GM21390 (cell line): ENCODE measurements around the gene CNTN4.

Experiments used
- ATAC-seq: cut with Tn5 transposase; IDR thresholded peaks from one replicate; pipeline ENCODE4 v1.9.1; 2021; ENCODE audit not compliant: unreplicated experiment

CNTN4 gene

GRCh38 chr3:2390926-2391532 lies 292.4 kb downstream of the CNTN4 start:
- ATAC-seq, result no peak

DNA sequence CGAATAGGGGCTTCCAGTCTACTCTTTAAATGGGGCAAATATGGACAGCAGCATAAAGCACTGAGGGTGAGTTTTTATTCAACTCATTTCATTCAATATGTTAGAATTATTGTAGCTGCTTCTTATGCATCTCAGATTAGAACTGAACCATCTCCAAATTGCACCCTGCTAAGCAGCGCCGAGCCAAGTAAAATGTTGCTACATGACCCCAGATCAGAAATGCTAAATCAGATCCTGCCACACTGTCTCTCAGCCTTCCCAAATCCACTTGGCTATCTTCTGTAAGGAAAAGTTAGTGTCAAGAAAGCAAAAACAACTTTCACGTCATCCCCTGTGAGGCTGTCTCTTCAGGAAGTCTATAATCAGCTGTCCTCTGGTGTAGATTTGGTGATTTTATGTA lies 293.2 kb downstream of the CNTN4 start:
- no peak for ATAC-seq

DNA sequence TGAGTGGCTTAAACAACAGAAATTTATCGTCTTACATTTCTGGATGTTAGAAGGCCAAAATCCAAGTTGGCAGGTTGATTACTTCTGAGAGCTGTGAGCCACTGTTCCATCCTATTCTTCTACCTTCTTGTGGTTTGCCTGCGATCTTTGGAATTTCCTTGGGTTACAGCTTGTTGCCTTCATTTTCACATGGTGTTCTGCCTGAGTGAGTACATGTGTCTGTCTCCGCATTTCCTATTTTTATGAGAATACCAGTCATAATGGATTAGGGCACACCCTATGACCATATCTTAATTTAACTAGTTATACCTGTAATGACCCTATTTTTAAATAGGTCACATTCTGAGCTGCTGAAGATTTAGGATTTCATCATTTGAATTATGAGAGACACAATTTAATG lies 294.3 kb downstream of the CNTN4 start:
- no peak for ATAC-seq

DNA sequence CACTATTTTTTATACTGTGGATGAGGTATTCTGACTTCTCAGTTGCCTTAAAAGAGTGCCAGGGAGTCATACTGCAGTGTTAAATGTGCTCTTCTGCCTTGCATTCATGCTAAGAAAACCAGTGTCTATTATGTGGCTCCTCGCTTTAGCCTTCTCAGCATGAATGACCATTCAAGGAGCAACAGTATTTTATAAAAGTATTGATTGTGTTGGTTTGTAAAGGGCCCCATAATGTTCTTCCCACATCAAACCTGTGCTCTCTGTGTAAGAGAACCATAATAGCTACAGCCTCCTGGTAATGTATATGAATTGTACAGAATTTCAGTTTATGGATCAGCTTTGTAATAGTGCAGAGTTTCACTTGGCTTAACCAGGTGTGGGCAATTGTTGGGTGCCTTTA lies 316.4 kb downstream of the CNTN4 start:
- no peak for ATAC-seq

DNA sequence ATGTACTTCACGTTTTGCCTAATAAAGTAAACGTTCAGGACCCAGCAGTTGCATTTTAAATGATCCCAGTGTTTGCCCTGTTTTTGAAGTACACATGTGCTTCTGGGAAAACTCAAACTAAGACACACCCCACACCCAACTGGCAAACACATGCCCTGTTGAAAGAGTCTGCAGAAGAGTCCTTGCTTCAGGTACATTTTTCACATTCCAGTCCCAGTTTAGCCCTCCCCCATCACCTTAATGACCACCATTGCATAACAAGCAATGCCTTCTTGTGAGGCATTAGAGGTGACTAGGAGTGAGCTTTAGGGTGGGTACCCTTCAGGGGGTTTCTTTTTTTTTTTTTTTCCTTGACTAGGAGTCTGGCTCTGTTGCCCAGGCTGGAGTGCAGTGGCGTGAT lies 322.3 kb downstream of the CNTN4 start:
- no peak for ATAC-seq

GRCh38 chr3:2423143-2423542 lies 324.5 kb downstream of the CNTN4 start:
- ATAC-seq, result no peak

- no peak for ATAC-seq
Observed at GRCh38 chr3:2441558-2441957, 342.9 kb downstream of the CNTN4 start.

DNA sequence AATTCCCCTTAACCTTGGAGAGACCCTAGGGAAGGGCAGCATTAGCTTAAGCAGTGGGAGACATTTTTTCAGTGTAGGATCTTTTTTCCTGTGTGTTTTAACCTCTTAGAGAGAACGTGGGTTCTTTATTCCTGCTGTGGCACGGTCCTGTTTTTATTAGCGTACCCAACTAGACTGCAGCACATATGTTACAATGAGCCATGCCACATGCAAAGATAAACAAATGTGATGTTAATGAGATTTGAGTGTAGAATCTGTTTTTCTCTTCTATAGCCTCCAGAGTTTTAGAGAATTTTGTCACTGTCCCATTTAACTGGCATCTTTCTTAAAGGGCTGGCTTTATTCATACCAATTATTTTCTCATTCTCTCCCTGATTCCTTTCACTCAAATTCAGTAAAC lies 347.5 kb downstream of the CNTN4 start:
- ATAC-seq, result no peak

DNA sequence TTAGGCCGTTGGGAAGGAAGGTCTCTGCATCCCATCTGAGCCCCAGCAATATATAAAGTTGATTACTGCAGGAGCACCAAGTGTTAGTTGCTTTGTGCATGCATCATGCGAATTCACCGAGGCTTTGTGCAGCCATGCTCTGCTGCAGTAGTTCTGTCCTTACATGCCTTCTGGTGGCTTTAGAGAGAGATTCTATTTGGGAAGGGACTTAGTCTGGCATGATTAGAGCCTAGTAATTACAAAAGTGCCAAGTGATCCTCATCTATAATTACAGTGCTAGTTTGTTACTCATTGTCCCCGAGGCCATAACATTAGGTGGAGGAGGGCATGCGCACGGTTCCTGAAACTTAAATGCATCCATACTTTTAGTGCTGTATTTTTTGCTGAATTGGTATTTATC lies 353.6 kb downstream of the CNTN4 start:
- ATAC-seq, result no peak

DNA sequence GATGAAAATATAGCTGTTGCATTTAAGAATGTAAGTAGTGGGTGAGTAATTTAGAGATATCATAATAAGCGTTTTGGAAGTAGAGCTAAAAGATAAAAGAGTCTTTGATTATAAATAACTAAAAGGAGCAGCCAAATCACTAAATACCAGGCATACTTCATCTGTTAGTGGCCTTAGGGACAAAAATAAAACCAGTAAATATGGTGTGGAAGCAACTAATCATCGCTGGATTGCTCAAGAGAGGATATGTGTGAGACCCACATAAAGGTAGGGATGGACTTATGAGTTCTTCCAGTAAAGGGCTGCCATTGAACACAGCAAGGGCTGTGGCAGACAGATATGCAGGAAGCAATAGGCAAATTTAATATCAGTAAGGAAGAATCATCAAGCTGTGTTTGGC lies 356.2 kb downstream of the CNTN4 start:
- ATAC-seq, result no peak

GRCh38 chr3:2456788-2457187 lies 358.1 kb downstream of the CNTN4 start:
- no peak for ATAC-seq

DNA sequence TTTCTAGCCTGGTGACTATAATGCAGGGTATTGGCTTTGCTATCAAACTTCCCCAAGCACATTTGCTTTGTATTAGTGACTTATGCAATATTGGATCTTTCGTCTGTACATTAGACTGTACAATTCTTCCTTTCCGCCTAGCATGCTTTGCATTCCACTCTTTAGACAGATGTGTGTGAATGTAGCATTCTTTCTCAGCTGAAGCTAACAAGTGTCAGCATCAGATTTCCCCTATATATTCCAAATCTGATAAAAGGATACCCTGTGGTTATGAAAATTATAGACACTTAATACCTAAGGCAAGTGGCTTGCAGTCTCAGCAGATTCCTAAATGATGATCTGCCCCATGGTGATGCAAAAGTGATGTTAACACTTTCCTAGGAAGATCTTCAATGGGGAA lies 360.1 kb downstream of the CNTN4 start:
- ATAC-seq, result no peak

DNA sequence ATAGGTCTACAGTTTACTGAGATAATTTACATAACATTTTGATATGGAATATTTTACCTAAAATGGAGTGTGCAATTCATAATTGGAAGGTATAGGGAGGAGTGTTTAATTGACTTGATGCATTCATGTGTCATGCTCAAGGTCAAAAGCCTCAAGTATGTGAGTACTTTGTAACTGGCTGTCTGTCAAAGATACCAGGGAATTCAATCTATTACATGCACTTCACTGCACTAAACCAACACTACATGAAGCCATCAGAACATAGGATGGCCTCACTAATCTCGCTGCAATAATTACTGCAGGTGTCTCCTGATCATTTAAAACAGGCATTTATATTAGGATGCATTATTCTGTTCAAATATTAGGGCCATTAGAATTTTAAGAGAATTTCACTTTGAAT lies 367.2 kb downstream of the CNTN4 start:
- no peak for ATAC-seq

DNA sequence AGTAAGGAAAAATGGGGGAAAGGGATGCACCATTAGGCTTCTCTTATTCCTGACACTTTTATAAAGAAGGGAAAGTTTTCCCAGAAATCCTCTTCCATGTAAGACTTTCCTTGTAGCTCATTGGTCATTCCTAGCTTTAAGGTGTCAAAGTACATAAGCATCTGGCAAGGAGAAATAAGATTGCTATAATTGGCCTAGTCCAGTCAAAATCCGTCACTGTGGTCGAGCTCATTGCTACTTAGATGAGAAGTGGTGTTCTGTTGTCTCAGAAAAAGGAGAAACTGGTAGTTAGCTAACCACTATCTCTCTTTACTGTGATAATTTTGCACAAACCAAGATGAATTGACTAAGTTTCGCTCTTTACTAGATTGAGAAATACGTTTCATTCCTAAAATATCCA lies 370.1 kb downstream of the CNTN4 start:
- ATAC-seq, result no peak

- ATAC-seq, result no peak
Observed at GRCh38 chr3:2476996-2477395, 378.3 kb downstream of the CNTN4 start.

DNA sequence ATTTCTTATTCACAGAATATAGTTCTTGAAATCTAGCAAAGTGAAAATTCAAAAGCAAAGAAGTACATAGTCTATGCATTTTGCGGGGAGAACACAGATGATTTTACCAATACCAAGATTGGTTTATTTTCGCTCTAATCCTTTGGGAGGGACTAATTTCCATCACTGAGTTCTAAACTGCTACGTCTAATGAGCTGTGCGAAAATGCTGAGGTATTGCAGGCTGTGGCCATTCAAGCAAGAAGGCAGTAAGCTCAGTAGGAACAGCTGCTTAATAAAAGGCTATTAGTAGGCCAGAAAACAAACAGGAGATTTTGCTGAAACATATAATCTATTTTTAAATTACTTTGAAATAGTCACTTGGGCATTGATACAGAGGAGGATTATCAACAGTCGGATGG lies 379.0 kb downstream of the CNTN4 start:
- ATAC-seq, result no peak

DNA sequence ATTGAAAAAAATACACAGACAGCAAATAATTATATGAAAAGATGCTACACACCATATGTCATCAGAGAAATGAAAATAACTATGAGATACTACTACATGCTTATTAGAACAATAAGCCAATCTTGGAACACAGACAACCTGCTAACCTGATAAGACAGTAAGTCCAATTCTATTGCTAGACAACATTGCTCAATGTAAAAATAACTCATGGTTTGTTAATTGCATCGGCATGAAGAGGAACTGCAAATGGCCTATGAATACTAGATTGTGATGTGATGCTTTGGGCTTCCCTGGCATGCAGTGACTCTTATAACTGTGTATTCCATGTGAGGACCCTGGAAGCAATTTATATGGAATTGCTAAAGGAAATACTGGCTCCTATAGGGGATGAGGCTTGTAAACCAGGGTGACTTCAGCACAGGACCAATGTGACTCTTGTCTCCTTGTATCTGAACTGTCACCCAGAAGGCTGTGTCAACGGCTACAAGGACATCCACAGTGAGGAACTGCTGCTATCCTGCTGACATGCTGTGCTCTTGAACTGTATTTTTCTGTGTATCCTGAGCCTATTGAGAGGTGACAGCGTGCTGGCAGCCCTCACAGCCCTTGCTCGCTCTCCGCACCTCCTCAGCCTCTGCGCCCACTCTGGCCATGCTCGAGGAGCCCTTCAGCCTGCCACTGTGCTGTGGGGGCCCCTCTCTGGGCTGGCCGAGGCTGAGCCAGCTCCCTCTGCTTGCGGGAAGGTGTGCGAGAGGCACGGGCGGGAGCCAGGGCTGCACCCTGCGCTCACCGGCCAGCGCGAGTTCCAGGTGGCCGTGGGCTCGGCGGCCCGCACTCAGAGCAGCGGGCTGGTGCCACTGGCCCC lies 385.7 kb downstream of the CNTN4 start:
- ATAC-seq, result no peak

- ATAC-seq, result no peak
Observed at GRCh38 chr3:2485027-2485375, 386.3 kb downstream of the CNTN4 start.

GRCh38 chr3:2495746-2496145 lies 397.1 kb downstream of the CNTN4 start:
- ATAC-seq, result no peak

DNA sequence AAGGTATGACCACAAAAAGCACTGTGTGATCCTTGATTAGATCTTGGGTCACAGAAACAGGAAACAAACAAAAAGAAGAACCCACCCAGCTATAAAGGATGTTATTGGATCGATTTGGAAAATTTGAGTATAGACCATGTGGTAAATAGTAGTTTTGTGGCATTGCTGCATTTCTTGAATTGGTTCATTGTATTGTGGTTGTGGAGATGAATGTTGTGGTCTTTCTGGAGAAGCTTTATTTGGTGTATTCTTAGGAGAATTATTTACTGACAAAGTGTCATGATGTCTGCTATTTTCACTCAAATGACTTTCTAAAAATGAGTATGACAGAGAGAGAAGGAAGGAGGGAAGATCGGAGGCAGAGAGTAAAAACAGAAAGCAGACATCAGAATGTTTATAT lies 406.2 kb downstream of the CNTN4 start:
- no peak for ATAC-seq

- no peak for ATAC-seq
Observed at GRCh38 chr3:2506776-2507175, 408.1 kb downstream of the CNTN4 start.

GRCh38 chr3:2510591-2511145 lies 412.0 kb downstream of the CNTN4 start:
- ATAC-seq, result no peak

- ATAC-seq, result no peak
Observed at GRCh38 chr3:2511356-2511755, 412.7 kb downstream of the CNTN4 start.
